Mesothelial cell of epicardium (in vitro differentiated cells): ENCODE results near the gene TM9SF4. TPM values are rescaled to one million over a fixed set of nuclear protein-coding genes. Genes with fewer than 3 reads are reported as not detected.

Experiments used
- DNase-seq, 2 experiments: peaks; one replicate each; pipeline ENCODE4 v3.0.0; 2021; ENCODE audit warnings: low spot score in 2 of 2; ENCODE audit not compliant: unreplicated experiment in 2 of 2
- H3K27ac Mint-ChIP-seq: 2 replicates; pipeline ENCODE4 v1.8.0; 2021; ENCODE audit warnings: mixed read lengths
- H3K27me3 Mint-ChIP-seq: 2 replicates; pipeline ENCODE4 v1.8.0; 2021; ENCODE audit warnings: low read depth, mixed read lengths
- H3K36me3 Mint-ChIP-seq: 2 replicates; pipeline ENCODE4 v1.8.0; 2021; ENCODE audit warnings: mixed read lengths
- H3K4me1 Mint-ChIP-seq: 2 replicates; pipeline ENCODE4 v1.8.0; 2021; ENCODE audit warnings: mixed read lengths
- H3K4me3 Mint-ChIP-seq: 2 replicates; pipeline ENCODE4 v1.8.0; 2021; ENCODE audit warnings: mild to moderate bottlenecking, moderate library complexity, mixed read lengths
- H3K9me3 Mint-ChIP-seq: 2 replicates; pipeline ENCODE4 v1.8.0; 2021; ENCODE audit warnings: mixed read lengths
- total RNA-seq: library from RNA; stranded (reverse); gene quantifications from 3 replicates; pipeline ENCODE4 v1.2.1, GENCODE V29; 2021
- TF ChIP-seq, protein P1 (sequence below): fragments of 200-600 bp; sonication (generic); IDR thresholded peaks from one replicate; pipeline ENCODE4 v1.5.0; 2021; ENCODE audit warnings: antibody characterized with exemption; ENCODE audit not compliant: unreplicated experiment

TM9SF4 gene
- total RNA-seq, 1 donor from 2014 or later, result 77.8 TPM

DNA sequence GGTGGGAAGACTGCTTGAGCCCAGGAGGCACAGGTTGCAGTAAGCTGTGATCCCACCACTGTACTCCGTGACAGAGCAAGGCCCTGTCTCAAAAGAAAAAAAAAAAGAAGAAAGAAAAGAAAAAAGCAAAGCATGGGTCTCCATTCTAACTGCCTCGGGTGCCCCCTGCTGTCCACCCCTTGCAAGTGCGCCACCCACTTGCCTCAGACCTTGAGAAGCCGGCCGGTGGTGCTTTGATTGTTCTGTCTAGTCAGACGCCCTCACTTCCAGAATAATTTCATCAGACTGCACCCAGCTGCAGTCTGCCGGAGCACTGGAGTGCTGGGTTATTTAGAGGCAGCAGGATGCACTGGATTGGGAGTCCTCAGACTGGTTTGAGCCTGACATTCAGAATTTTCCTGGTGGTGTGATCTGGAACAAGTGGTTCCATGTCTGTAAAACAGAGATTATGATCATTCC is 17.6 kb upstream of the TM9SF4 start:
- Mint-ChIP-seq H3K9me3 (no peaks in the 10 kb centered on the region), H3K36me3 (no peaks in the 10 kb centered on the region), H3K27ac (no peak overlapping the region), H3K4me3 (no peak overlapping the region), H3K4me1 (no peaks in the 10 kb centered on the region), H3K27me3 (peaks cover 29% of the 10 kb centered on the region)
- DNase-seq, result peak; percentile 61 to 88
- TF ChIP-seq, protein P1, sequence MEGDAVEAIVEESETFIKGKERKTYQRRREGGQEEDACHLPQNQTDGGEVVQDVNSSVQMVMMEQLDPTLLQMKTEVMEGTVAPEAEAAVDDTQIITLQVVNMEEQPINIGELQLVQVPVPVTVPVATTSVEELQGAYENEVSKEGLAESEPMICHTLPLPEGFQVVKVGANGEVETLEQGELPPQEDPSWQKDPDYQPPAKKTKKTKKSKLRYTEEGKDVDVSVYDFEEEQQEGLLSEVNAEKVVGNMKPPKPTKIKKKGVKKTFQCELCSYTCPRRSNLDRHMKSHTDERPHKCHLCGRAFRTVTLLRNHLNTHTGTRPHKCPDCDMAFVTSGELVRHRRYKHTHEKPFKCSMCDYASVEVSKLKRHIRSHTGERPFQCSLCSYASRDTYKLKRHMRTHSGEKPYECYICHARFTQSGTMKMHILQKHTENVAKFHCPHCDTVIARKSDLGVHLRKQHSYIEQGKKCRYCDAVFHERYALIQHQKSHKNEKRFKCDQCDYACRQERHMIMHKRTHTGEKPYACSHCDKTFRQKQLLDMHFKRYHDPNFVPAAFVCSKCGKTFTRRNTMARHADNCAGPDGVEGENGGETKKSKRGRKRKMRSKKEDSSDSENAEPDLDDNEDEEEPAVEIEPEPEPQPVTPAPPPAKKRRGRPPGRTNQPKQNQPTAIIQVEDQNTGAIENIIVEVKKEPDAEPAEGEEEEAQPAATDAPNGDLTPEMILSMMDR, result peak; percentile 92

DNA sequence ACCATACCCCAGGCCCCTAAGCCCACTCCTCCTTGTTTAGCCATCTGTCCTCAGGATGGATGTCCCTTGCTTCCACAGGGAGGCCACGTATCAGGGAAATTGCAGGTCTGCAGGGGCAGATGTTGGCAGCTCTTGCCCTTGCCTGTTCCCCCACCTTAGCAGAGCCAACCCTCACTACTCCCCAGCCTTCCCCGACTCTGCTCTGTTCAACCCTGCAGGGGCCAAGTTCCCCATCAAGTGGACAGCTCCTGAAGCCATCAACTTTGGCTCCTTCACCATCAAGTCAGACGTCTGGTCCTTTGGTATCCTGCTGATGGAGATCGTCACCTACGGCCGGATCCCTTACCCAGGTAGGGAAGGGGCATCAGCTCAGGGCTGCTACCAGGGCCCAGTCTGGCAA is 10.7 kb upstream of the TM9SF4 start:
- TF ChIP-seq, protein P1, result no peak
- H3K4me1 Mint-ChIP-seq, result no peaks in the 10 kb centered on the region
- DNase-seq, result no peak
- H3K36me3 Mint-ChIP-seq, result no peaks in the 10 kb centered on the region
- no peaks in the 10 kb centered on the region for H3K9me3 Mint-ChIP-seq
- H3K27ac Mint-ChIP-seq, result no peak overlapping the region
- H3K27me3 Mint-ChIP-seq, result peaks cover 58% of the 10 kb centered on the region
- no peak overlapping the region for H3K4me3 Mint-ChIP-seq

- Mint-ChIP-seq H3K27me3 (peaks cover 16% of the 10 kb centered on the region), H3K36me3 (no peaks in the 10 kb centered on the region), H3K4me1 (peaks cover 15% of the 10 kb centered on the region), H3K9me3 (no peaks in the 10 kb centered on the region), H3K4me3 (peak overlapping the region; percentile 98), H3K27ac (no peak overlapping the region)
- DNase-seq, result no peak
- TF ChIP-seq, protein P1, result no peak
Measured at GRCh38 chr20:32108814-32109391, 611 bp upstream of the TM9SF4 start.

GRCh38 chr20:32110173-32110704 is 725 bp downstream of the TM9SF4 start:
- H3K27ac Mint-ChIP-seq, result peak overlapping the region; percentile 100
- no peaks in the 10 kb centered on the region for H3K9me3 Mint-ChIP-seq
- peaks cover 6% of the 10 kb centered on the region for H3K27me3 Mint-ChIP-seq
- H3K4me1 Mint-ChIP-seq, result peaks cover 17% of the 10 kb centered on the region
- peak overlapping the region; percentile 98 for H3K4me3 Mint-ChIP-seq
- TF ChIP-seq, protein P1, result no peak
- H3K36me3 Mint-ChIP-seq, result no peaks in the 10 kb centered on the region
- no peak for DNase-seq

DNA sequence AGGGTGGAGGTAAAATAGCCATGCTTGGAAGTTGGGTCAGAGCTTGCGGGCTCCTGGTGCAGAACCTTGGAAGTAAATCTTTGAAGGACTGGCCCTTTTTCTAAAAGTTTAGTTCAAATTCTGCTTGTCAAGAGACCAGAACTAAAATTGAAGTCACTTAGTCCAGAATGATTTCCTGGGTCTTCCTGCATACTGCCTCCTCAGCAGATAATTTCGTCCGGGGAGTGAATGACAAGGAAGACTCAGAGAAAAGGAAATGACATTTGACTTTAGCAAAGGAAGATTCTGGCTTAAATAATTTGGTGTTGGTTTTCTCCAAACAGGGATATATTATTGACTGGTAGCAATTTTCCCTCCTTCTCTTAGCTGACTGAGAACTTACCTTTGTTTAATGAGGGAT is 1.2 kb downstream of the TM9SF4 start:
- Mint-ChIP-seq H3K27me3 (peaks cover 6% of the 10 kb centered on the region), H3K27ac (peak overlapping the region; percentile 100), H3K4me1 (peaks cover 17% of the 10 kb centered on the region), H3K36me3 (no peaks in the 10 kb centered on the region), H3K9me3 (no peaks in the 10 kb centered on the region), H3K4me3 (peak overlapping the region; percentile 98)
- TF ChIP-seq, protein P1, result no peak
- no peak for DNase-seq
